ENCODE results near the gene COMMD3. TPM values are rescaled to one million over a fixed set of nuclear protein-coding genes. Genes with fewer than 3 reads are reported as not detected.

The COMMD3 gene
- 26.4 and 48.2 TPM in 2 replicates for total RNA-seq (2014; rRNA removed; shearing (Covaris generic))
- 103 and 104 TPM in 2 replicates for polyA plus RNA-seq (2016; fragmentation: Nextera tagmentation; extraction: Ambion mirVana)

DNA sequence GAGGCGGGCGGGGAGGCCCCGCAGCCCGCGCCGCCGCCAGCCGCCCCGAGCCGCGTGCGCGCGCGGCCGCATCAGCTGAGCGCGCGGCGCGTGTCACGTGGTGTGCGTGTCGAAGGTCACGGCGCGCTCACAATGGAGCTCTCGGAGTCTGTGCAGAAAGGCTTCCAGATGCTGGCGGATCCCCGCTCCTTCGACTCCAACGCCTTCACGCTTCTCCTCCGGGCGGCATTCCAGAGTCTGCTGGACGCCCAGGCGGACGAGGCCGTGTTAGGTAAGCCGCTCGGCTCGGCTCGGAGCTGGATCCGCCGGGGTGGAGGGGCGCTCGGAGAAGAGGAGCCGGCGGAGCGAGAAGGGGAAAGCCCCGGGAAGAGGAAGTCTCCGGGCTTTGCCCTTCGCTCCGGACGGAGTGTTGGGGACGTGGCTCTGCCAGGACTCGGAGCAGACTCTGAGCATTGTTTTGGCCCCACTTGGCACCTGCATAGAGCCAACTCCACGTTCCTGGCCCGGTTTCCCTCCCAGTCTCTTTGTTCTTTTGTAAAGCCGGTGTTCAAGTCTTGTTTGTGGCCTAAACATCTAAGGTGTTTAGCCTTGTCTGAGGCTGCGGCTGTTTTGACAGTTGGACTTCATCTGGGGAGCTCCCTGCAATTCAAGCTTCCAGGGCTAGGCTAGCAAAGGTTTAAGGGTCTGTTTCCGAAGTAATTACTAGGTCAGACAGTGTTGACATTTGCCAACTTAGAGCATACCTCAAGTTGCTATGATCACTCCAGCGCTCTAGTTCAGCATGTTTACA lies at the start of gene COMMD3:
Gene COMMD3, plus strand, starts transcription at position 103 of the 790 bp plus-strand sequence. Its CDS starts 30 bp downstream, at position 133.
- Histone ChIP-seq H3F3A (ENCODE audit: insufficient read depth) (peaks cover 36% of the 10 kb centered on the region; the same call in 1 of the 2 replicates), H3K4me3 (peak within 1 kb of the TSS; percentile 86), H3K4me2 (ENCODE audit: unreplicated experiment) (peak within 1 kb of the TSS; percentile 95), H3K4me1 (ENCODE audit: insufficient read depth) (peaks cover 25% of the 10 kb centered on the region), H3K27ac (peak within 1 kb of the TSS; percentile 91), H3K9ac (peak within 1 kb of the TSS; percentile 95), H4K20me1 (ENCODE audit: insufficient read depth) (no peaks in the 10 kb centered on the region), H3K27me3 (replicated peaks; ENCODE audit: insufficient read depth) (no peaks in the 10 kb centered on the region), H3K9me2 (ENCODE audit: insufficient read depth) (no peaks in the 10 kb centered on the region), H3K79me2 (ENCODE audit: insufficient read depth) (peaks cover 31% of the 10 kb centered on the region), H2AFZ (peak within 1 kb of the TSS; percentile 97), H3K36me3 (ENCODE audit: low read depth) (no peaks in the 10 kb centered on the region), H3K9me3 (ENCODE audit: low read depth) (no peaks in the 10 kb centered on the region)
- in situ Hi-C loops (cut with MboI), result no loop called here
- peak; percentile 97 for DNase-seq
- WGBS, 2 experiments (ENCODE audit: low coverage in 1 of 2, low lambda C conversion rate in 2 of 2, missing lambda C conversion rate in 2 of 2), result 1 to 2% methylated on average over 40 to 54 of the region's 63 CpGs
- TF ChIP-seq EZH2 (IDR thresholded peaks at IDR 0.05; ENCODE audit: insufficient read depth, poor library complexity, severe bottlenecking) (no peak), EZH2phosphoT487 (IDR thresholded peaks at IDR 0.05; ENCODE audit: insufficient read depth, low read depth) (no peak)

DNA sequence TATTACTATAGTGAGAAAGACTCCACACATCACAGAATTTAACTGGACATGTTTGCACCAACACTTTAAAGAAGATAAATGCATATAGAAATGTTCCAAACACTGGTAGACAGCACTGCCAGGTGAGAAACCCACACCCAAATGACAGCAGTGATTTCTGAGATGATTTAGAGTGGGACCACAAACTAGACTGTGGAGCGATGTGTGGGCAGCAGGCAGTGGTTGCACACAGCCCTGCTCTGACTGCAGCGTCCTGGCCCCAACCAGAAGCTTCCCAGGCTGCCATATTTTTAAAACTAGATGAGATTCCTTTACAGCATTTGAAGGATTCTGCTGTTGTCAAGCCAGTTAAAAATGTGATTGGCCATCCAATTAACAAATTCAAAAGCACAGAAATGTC lies 47.7 kb upstream of the COMMD3 start:
- H2AFZ ChIP-seq, result no peak overlapping the region
- no peaks in the 10 kb centered on the region for H3K79me2 ChIP-seq (ENCODE audit: insufficient read depth)
- H4K20me1 ChIP-seq (ENCODE audit: insufficient read depth), result no peaks in the 10 kb centered on the region
- H3K9me2 ChIP-seq (ENCODE audit: insufficient read depth), result no peaks in the 10 kb centered on the region
- H3K9me3 ChIP-seq (ENCODE audit: low read depth), result no peaks in the 10 kb centered on the region
- no peak for DNase-seq
- no peaks in the 10 kb centered on the region for H3K4me1 ChIP-seq (ENCODE audit: insufficient read depth)
- no peak overlapping the region for H3K27ac ChIP-seq
- TF ChIP-seq EZH2 (IDR thresholded peaks at IDR 0.05; ENCODE audit: insufficient read depth, poor library complexity, severe bottlenecking) (no peak), EZH2phosphoT487 (IDR thresholded peaks at IDR 0.05; ENCODE audit: insufficient read depth, low read depth) (no peak)
- 54 to 57% methylated on average over 2 of the region's 2 CpGs for WGBS, 2 experiments (ENCODE audit: low coverage in 1 of 2, low lambda C conversion rate in 2 of 2, missing lambda C conversion rate in 2 of 2)
- H3K4me2 ChIP-seq (ENCODE audit: unreplicated experiment), result no peak overlapping the region
- no peak overlapping the region for H3K9ac ChIP-seq
- peaks cover 16% of the 10 kb centered on the region; the same call in 1 of the 2 replicates for H3K27me3 ChIP-seq (replicated peaks; ENCODE audit: insufficient read depth)
- in situ Hi-C loops (cut with MboI), result no loop called here
- H3F3A ChIP-seq (ENCODE audit: insufficient read depth), result no peaks in the 10 kb centered on the region
- H3K36me3 ChIP-seq (ENCODE audit: low read depth), result no peaks in the 10 kb centered on the region
- no peak overlapping the region for H3K4me3 ChIP-seq

DNA sequence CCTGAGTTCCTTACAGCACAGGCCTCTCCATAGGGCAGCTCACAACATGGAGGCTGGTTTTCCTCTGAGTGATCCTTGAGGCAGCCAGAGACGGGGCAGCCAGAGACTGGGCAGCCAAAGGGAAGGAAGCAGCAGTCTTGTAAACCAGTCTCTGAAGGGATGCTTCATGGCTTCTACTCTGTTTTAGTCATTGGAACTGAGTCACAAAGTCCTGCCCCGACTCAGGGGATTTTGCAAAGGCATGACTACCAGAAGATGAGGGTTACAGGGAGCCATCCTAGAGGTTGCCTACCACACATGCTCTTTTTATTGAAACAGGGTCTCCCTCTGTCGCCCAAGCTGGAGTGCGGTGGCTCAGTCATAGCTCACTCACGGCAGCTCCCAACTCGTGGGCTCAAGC lies 44.4 kb upstream of the COMMD3 start:
- no peaks in the 10 kb centered on the region for H3K4me1 ChIP-seq (ENCODE audit: insufficient read depth)
- TF ChIP-seq EZH2phosphoT487 (IDR thresholded peaks at IDR 0.05; ENCODE audit: insufficient read depth, low read depth), result no peak
- H3K79me2 ChIP-seq (ENCODE audit: insufficient read depth), result no peaks in the 10 kb centered on the region
- no peaks in the 10 kb centered on the region for H3K9me2 ChIP-seq (ENCODE audit: insufficient read depth)
- H3K27ac ChIP-seq, result no peak overlapping the region
- H3K9me3 ChIP-seq (ENCODE audit: low read depth), result no peaks in the 10 kb centered on the region
- DNase-seq, result peak; percentile 8
- no peaks in the 10 kb centered on the region for H4K20me1 ChIP-seq (ENCODE audit: insufficient read depth)
- H2AFZ ChIP-seq, result no peak overlapping the region
- H3K27me3 ChIP-seq (replicated peaks; ENCODE audit: insufficient read depth), result no peaks in the 10 kb centered on the region
- no peak overlapping the region for H3K4me2 ChIP-seq (ENCODE audit: unreplicated experiment)
- no peak overlapping the region for H3K4me3 ChIP-seq
- no peaks in the 10 kb centered on the region for H3F3A ChIP-seq (ENCODE audit: insufficient read depth)
- no peak overlapping the region for H3K9ac ChIP-seq
- WGBS, 2 experiments (ENCODE audit: low coverage in 1 of 2, low lambda C conversion rate in 2 of 2, missing lambda C conversion rate in 2 of 2), result 72 to 77% methylated on average over 6 of the region's 6 CpGs
- H3K36me3 ChIP-seq (ENCODE audit: low read depth), result no peaks in the 10 kb centered on the region
- in situ Hi-C loops (cut with MboI), result no loop called here

DNA sequence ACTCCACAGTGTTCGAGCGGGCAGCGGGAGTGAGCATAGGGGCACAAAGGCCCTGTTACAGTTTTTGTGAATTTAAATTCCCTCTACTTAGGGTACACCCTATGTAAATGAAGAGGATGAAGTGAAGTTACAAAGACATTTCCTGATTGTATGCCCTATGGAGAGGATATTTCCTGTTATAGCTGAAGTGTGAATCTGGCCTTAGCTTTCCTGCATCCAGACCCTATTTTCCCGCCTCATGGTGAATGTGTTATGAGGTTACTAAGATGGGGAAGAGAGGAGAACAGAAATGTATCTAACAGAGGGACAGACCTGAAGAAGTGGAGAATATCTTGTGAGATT lies 37.8 kb upstream of the COMMD3 start:
- Histone ChIP-seq H3K27me3 (replicated peaks; ENCODE audit: insufficient read depth) (peaks cover 8% of the 10 kb centered on the region), H3K9me3 (ENCODE audit: low read depth) (no peaks in the 10 kb centered on the region), H2AFZ (no peak overlapping the region), H3K4me2 (ENCODE audit: unreplicated experiment) (no peak overlapping the region), H3K27ac (no peak overlapping the region), H3K9ac (no peak overlapping the region), H4K20me1 (ENCODE audit: insufficient read depth) (no peaks in the 10 kb centered on the region), H3K36me3 (ENCODE audit: low read depth) (no peaks in the 10 kb centered on the region), H3K79me2 (ENCODE audit: insufficient read depth) (no peaks in the 10 kb centered on the region), H3K4me3 (no peak overlapping the region), H3F3A (ENCODE audit: insufficient read depth) (no peaks in the 10 kb centered on the region), H3K4me1 (ENCODE audit: insufficient read depth) (no peaks in the 10 kb centered on the region), H3K9me2 (ENCODE audit: insufficient read depth) (no peaks in the 10 kb centered on the region)
- 96 to 97% methylated on average over 4 of the region's 4 CpGs for WGBS, 2 experiments (ENCODE audit: low coverage in 1 of 2, low lambda C conversion rate in 2 of 2, missing lambda C conversion rate in 2 of 2)
- TF ChIP-seq EZH2 (IDR thresholded peaks at IDR 0.05; ENCODE audit: insufficient read depth, poor library complexity, severe bottlenecking), result no peak
- no peak for TF ChIP-seq EZH2phosphoT487 (IDR thresholded peaks at IDR 0.05; ENCODE audit: insufficient read depth, low read depth)
- in situ Hi-C loops (cut with MboI), result no loop called here
- no peak for DNase-seq

Data from GM23248 (cell line).